ENCODE data around the gene CHST12. TPM values are rescaled to one million over a fixed set of nuclear protein-coding genes. Genes with fewer than 3 reads are reported as not detected.

CHST12 gene
- total RNA-seq (3.6 TPM), polyA plus RNA-seq (29.6 TPM)

DNA sequence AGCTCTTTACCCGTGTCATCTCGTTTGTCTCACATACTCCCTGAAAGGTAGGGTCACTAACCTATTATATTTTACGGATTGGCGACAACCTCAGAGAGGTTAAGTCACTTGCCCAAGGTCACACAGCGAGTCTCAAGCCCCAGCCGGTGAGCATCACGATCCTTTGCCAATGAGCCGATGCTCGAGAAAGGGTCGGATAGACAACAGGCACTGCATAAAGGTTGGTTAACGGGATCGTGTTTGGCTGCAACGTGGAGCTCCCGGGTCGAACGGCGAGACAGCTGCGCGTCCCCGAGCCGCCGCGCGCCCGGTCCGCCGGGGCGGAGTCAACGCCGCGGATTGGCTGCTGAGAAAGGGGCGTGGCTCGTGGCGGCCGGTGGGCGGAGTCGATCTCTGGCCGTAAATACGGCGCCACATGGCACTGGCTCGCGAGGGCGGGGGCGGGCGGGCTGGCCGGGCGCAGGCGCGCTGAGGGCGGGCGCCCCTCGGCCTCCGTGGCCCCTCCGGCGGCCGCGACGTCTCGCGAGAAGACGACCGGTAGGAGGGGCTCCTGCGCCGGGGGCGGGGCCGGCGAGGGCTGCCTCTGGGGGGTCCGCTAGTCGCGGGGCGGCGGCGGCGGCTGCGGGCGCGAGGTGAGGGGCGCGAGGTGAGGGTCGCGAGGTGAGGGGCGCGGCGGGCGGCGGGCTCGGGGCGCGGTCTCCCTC, at the start of gene CHST12:
TSS of gene CHST12 (plus strand) at position 598 of the 704 bp plus-strand sequence. CDS start 29,029 bp downstream, outside the sequence.
- H3K27ac ChIP-seq (ENCODE audit: low read depth), result no peak within 1 kb of the TSS
- 1% methylated on average over 89 of the region's 89 CpGs for WGBS
- DNase-seq (ENCODE audit: extremely low spot score), result peak; percentile 68
- no peaks in the 10 kb centered on the region for H3K4me1 ChIP-seq (ENCODE audit: insufficient read depth)
- peak within 1 kb of the TSS; percentile 94 for H3K4me3 ChIP-seq (ENCODE audit: low read depth, low read length)
- no peaks in the 10 kb centered on the region for H3K36me3 ChIP-seq (ENCODE audit: insufficient read depth)

DNA sequence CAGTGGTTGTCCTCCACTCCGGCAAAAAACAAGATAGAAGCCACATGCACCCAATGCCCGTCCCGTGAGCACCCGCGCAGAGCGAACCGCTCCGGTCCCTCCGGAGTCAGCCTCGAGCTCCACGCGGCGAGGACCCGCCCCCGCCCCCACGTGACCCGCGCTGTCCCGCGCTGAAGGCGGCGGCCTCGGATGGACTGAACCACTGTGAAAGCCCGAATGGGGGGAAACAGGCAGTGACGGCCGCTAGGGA, 49.5 kb upstream of the CHST12 start:
- H3K4me1 ChIP-seq (ENCODE audit: insufficient read depth), result peaks cover 2% of the 10 kb centered on the region
- WGBS, result under 1% methylated on average over 26 of the region's 26 CpGs
- no peaks in the 10 kb centered on the region for H3K36me3 ChIP-seq (ENCODE audit: insufficient read depth)
- peak overlapping the region; percentile 100 for H3K4me3 ChIP-seq (ENCODE audit: low read depth, low read length)
- DNase-seq (ENCODE audit: extremely low spot score), result no peak
- H3K27ac ChIP-seq (ENCODE audit: low read depth), result peak overlapping the region; percentile 98

DNA sequence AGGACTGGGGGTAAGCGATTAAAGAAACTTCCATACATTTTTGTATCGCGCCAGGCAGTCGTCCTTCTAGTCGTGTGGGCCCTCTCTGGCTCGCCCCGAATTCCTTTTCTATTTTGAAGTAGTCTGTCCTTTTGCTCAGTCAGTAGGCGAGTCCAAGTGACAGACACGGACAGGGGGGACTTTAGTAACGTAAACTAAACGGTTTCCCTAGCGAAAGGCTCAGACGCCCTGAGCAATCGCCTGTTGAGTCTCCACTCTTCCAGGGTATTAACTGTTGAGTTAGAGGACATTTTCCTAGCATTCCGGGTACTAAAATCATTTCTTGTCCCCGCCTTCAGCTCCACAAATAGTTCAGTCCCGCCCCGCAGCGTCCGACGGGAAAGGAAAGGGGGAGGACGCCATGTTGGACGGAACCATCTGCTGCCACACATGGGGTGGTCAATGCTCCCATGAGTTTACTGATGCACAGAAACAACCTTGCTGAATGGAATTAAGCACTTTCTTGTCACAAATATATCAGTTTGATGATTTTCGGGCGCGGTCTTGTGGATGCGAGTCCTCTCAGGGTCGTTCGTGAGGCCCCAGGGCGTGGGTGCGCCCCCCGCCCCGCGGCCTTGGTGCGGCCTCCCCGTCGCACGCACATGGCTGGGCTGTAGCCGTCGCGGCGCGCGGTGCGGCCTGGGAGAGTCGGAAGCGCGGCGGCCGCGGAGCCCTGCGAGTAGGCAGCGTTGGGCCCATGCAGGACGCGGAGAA, 49.0 kb upstream of the CHST12 start, which contains the start of gene EIF3B:
TSS of gene EIF3B (plus strand) at position 642 of the 753 bp plus-strand sequence. CDS start at position 737, 95 bp downstream.
- under 1% methylated on average over 55 of the region's 55 CpGs for WGBS
- peak; percentile 95 for DNase-seq (ENCODE audit: extremely low spot score)
- Histone ChIP-seq H3K36me3 (ENCODE audit: insufficient read depth) (no peaks in the 10 kb centered on the region), H3K4me3 (ENCODE audit: low read depth, low read length) (peak within 1 kb of the TSS; percentile 100), H3K4me1 (ENCODE audit: insufficient read depth) (peaks cover 4% of the 10 kb centered on the region), H3K27ac (ENCODE audit: low read depth) (peak within 1 kb of the TSS; percentile 98)

DNA sequence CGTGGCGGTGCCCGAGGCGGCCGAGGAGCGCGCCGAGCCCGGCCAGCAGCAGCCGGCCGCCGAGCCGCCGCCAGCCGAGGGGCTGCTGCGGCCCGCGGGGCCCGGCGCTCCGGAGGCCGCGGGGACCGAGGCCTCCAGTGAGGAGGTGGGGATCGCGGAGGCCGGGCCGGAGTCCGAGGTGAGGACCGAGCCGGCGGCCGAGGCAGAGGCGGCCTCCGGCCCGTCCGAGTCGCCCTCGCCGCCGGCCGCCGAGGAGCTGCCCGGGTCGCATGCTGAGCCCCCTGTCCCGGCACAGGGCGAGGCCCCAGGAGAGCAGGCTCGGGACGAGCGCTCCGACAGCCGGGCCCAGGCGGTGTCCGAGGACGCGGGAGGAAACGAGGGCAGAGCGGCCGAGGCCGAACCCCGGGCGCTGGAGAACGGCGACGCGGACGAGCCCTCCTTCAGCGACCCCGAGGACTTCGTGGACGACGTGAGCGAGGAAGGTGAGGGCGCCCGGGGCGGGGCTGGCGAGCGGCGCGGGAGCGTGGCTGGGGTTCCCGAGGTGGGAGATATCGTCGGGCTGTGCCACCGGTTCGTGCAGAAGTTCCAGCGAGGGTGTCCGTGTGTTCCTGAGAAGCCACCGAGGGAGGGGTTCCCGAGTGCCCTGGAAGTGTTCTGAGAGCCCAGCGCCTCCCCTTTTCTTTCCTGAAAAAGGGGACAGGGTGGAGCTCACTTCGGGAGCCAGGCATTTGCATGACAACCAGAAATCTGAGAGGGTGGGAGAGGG, 48.3 kb upstream of the CHST12 start:
- H3K27ac ChIP-seq (ENCODE audit: low read depth), result peak overlapping the region; percentile 98
- DNase-seq (ENCODE audit: extremely low spot score), result no peak
- under 1% methylated on average over 92 of the region's 92 CpGs for WGBS
- no peaks in the 10 kb centered on the region for H3K36me3 ChIP-seq (ENCODE audit: insufficient read depth)
- H3K4me1 ChIP-seq (ENCODE audit: insufficient read depth), result peaks cover 4% of the 10 kb centered on the region
- H3K4me3 ChIP-seq (ENCODE audit: low read depth, low read length), result peak overlapping the region; percentile 100

DNA sequence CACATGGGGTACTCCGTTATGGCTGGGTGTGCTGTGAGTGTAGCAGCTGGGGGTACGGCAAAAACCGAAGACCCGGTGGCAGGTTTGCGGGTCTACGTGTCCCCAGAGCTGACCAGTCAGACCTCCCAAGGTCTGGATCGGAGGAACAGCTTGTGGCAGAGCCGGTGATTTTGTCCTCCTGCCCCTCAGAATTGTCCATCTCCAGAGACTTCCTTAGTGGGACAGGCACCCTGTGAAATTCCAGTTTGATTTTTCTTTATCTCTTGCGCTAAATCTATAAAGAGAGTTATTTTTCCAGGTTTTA, 47.8 kb upstream of the CHST12 start:
- no peak for DNase-seq (ENCODE audit: extremely low spot score)
- H3K4me3 ChIP-seq (ENCODE audit: low read depth, low read length), result peak overlapping the region; percentile 100
- H3K36me3 ChIP-seq (ENCODE audit: insufficient read depth), result no peaks in the 10 kb centered on the region
- H3K27ac ChIP-seq (ENCODE audit: low read depth), result no peak overlapping the region
- H3K4me1 ChIP-seq (ENCODE audit: insufficient read depth), result peaks cover 4% of the 10 kb centered on the region
- 5% methylated on average over 9 of the region's 9 CpGs for WGBS

DNA sequence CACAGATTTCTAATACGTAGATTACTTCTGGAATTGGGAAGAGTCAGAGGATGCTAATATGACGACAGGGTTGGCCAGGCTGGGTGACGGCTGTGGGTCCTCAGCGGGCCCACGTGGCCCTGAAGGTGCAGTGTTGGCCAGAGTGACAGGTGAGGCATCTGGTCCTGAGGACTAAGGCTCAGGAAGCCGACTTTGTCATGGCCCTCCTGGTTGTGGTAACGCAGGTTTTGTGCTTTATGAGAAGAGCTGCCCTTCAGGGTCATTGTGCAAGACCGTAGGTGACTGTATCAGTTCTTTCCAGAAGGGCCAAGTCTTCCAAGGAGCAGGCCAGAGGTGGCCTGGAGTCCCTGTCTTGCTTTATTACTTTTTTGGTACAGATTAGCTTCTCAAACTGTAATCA, 46.2 kb upstream of the CHST12 start:
- Histone ChIP-seq H3K36me3 (ENCODE audit: insufficient read depth) (no peaks in the 10 kb centered on the region), H3K27ac (ENCODE audit: low read depth) (no peak overlapping the region), H3K4me1 (ENCODE audit: insufficient read depth) (peaks cover 4% of the 10 kb centered on the region), H3K4me3 (ENCODE audit: low read depth, low read length) (no peak overlapping the region)
- 74% methylated on average over 8 of the region's 8 CpGs for WGBS
- no peak for DNase-seq (ENCODE audit: extremely low spot score)

DNA sequence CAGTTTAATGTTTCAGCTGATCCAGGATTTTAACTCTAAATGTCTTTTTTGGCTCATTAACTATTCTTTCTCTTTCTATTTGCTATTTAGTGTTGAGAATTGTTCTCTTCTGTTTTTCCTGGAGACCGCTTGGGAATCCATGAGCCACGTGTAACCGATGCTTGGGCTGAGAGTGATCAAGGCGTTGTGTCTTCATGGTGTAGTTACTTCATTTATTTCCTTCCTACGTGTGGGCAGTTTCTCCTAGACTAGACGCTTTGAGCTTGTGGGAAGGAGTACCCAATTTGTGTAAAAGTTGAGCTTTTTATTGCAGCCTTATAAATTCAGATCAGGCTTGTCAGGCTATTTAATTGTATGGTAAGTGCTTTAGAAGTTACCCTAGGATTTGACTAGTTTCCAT, 45.8 kb upstream of the CHST12 start:
- peaks cover 2% of the 10 kb centered on the region for H3K36me3 ChIP-seq (ENCODE audit: insufficient read depth)
- H3K4me3 ChIP-seq (ENCODE audit: low read depth, low read length), result no peak overlapping the region
- H3K4me1 ChIP-seq (ENCODE audit: insufficient read depth), result peaks cover 4% of the 10 kb centered on the region
- no peak for DNase-seq (ENCODE audit: extremely low spot score)
- WGBS, result 53% methylated on average over 6 of the region's 6 CpGs
- no peak overlapping the region for H3K27ac ChIP-seq (ENCODE audit: low read depth)

DNA sequence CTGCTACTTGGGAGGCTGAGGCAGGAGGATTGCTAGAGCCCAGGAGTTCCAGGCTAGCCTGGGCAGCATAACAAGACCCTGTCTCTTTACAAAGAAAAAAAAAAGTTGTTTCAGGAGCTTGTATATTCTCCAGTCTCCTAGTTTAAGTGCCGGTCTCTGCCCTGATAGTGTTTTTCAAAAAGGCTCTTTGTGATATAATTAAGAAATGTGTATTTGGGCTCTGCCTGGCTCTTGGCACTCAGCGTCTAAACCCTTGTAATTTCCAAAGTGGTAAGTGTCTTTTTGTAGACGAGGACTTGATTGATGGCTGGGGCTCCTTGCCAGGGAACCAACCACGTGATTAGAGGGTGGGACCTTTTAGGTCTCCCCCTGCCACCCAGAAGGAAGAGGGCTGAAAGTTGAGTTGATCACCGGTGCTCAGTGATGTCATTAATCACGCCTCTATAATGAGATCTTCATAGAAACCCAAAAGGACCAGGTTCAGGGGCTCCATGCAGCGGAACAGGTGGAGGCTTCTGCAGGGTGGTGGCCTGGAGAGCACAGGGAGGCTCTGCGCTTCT, 44.4 kb upstream of the CHST12 start:
- no peak overlapping the region for H3K4me3 ChIP-seq (ENCODE audit: low read depth, low read length)
- peaks cover 3% of the 10 kb centered on the region for H3K4me1 ChIP-seq (ENCODE audit: insufficient read depth)
- peaks cover 3% of the 10 kb centered on the region for H3K36me3 ChIP-seq (ENCODE audit: insufficient read depth)
- H3K27ac ChIP-seq (ENCODE audit: low read depth), result no peak overlapping the region
- DNase-seq (ENCODE audit: extremely low spot score), result no peak
- WGBS, result 71% methylated on average over 8 of the region's 8 CpGs

DNA sequence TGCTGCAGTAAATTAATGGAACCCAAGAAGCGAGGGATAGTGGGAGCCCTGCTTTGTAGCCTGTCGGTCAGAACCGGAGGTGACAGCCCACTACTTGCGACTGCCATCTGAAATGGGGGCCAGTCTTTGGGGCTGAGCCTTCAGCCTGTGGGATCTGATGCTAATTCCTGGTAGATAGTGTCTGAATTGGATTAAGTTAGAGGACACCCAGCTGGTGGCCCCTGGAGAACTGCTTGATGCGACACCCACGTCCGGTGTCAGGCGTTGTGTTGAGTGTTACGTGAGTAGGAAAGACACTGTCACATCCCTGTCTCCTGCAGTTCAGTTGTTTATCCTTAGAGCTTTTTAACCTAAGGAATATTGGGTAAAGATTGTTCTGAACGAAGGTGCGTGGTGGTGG, 43.8 kb upstream of the CHST12 start:
- peaks cover 3% of the 10 kb centered on the region for H3K36me3 ChIP-seq (ENCODE audit: insufficient read depth)
- DNase-seq (ENCODE audit: extremely low spot score), result no peak
- H3K27ac ChIP-seq (ENCODE audit: low read depth), result no peak overlapping the region
- 82% methylated on average over 11 of the region's 11 CpGs for WGBS
- H3K4me3 ChIP-seq (ENCODE audit: low read depth, low read length), result no peak overlapping the region
- H3K4me1 ChIP-seq (ENCODE audit: insufficient read depth), result peaks cover 3% of the 10 kb centered on the region

DNA sequence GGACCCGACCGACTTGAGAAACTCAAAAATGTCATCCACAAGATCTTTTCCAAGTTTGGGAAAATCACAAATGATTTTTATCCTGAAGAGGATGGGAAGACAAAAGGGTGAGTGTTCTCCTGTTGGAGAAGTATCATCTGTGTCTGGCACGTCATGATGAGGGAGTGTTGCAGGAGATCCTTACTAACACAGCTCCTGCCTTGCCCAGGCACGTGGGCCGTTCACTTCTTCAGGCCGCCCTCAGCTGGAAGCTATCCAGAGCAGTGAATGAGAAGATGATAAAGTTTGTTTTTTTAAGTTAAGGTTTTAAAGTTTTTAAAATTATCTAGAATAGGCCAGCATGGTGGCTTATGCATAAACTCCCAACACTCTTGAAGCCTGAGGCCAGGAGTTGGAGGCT, 42.6 kb upstream of the CHST12 start:
- peaks cover 3% of the 10 kb centered on the region for H3K4me1 ChIP-seq (ENCODE audit: insufficient read depth)
- H3K36me3 ChIP-seq (ENCODE audit: insufficient read depth), result peaks cover 8% of the 10 kb centered on the region
- 69% methylated on average over 6 of the region's 6 CpGs for WGBS
- H3K4me3 ChIP-seq (ENCODE audit: low read depth, low read length), result no peak overlapping the region
- DNase-seq (ENCODE audit: extremely low spot score), result no peak
- H3K27ac ChIP-seq (ENCODE audit: low read depth), result no peak overlapping the region

DNA sequence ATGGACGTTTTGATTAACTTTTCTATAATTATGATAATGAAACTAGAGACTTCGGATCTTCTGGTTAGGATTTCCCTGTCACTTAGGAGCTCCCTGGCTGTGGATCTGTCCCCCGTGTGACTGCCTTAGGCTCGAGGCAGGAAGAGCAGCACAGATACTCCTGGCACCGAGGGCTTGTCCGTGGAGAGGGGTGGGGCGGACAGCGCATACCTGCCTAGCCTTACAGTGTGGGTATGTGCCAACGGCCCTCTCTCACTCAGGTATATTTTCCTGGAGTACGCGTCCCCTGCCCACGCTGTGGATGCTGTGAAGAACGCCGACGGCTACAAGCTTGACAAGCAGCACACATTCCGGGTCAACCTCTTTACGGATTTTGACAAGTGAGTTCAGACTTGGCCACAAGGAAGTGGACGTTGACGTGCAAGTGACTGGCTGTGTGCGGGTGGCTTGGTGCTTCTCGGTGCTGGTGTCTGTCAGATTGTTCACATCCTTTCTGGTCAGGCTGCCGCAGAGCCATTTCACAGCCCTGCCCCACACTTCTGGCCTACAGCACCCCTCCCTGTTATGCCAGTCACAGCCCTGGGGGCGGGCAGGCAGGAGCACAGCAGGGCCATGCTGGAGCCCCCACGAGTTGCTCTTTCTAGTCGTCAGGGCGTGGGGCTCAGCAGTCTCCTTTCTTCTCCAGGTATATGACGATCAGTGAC, 40.9 kb upstream of the CHST12 start:
- Histone ChIP-seq H3K36me3 (ENCODE audit: insufficient read depth) (peaks cover 14% of the 10 kb centered on the region), H3K27ac (ENCODE audit: low read depth) (no peak overlapping the region)
- 92% methylated on average over 27 of the region's 27 CpGs for WGBS

DNA sequence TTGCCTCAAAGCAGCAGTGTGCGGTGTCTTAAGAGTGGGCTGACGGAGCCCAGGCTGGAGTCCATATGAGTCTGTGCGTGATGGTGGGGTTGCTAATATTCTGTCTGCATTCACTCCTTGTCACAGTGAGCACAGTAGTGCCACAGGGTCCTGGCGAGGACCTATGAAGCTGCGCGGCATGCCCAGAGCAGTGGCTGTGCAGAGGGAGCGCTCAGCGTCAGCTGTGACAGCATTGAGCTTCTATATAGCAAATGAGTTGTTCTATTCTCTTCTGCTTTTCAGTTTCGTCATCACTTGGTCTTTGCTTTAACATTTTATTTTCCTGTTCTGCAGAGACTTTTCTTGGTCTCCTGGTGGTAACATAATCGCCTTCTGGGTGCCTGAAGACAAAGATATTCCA, 34.3 kb upstream of the CHST12 start:
- WGBS, result 97% methylated on average over 10 of the region's 10 CpGs
- Histone ChIP-seq H3K4me1 (ENCODE audit: insufficient read depth) (no peaks in the 10 kb centered on the region), H3K36me3 (ENCODE audit: insufficient read depth) (peaks cover 16% of the 10 kb centered on the region), H3K27ac (ENCODE audit: low read depth) (no peak overlapping the region), H3K4me3 (ENCODE audit: low read depth, low read length) (no peak overlapping the region)
- DNase-seq (ENCODE audit: extremely low spot score), result no peak

More for the DNA sequence above, 40.9 kb upstream of the CHST12 start:
- Histone ChIP-seq H3K4me1 (ENCODE audit: insufficient read depth) (peaks cover 3% of the 10 kb centered on the region), H3K4me3 (ENCODE audit: low read depth, low read length) (no peak overlapping the region)
- no peak for DNase-seq (ENCODE audit: extremely low spot score)

DNA sequence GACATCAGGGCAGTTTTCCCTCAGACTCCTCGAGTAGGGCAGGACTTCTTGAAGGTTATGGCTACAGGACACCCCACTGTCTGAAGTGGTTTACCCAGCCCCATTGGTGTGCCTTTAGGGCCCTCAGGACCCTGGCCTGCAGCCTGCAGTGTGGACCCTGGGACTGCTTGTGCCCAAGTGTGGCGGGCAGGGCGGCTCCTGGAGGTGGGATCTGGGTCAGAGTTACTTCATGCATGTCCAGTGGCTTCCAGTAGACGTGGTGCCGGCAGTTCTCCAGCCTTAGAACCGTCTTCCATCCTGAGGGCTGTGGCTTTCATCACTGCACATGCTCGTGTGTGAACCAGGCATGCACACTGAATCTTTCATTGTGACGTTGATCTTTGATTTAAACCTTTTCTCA, 32.1 kb upstream of the CHST12 start:
- no peak for DNase-seq (ENCODE audit: extremely low spot score)
- no peaks in the 10 kb centered on the region for H3K4me1 ChIP-seq (ENCODE audit: insufficient read depth)
- peaks cover 18% of the 10 kb centered on the region for H3K36me3 ChIP-seq (ENCODE audit: insufficient read depth)
- H3K4me3 ChIP-seq (ENCODE audit: low read depth, low read length), result no peak overlapping the region
- no peak overlapping the region for H3K27ac ChIP-seq (ENCODE audit: low read depth)
- WGBS, result 88% methylated on average over 8 of the region's 8 CpGs
